Bronchial epithelial cell (primary cell): ENCODE results near the gene FAM83F. TPM values are rescaled to one million over a fixed set of nuclear protein-coding genes. Genes with fewer than 3 reads are reported as not detected.

Experiments used
- DNase-seq: peaks from one replicate; pipeline ENCODE4 v3.0.0-alpha.2; 2010; ENCODE audit warnings: low read depth
- FAIRE-seq: peaks from 2 replicates; lab custom pipeline; 2011; peaks lifted over from hg19 to GRCh38; lab: Jason Lieb, UNC
- H3K27me3 ChIP-seq: 2 replicates; pipeline ENCODE4 v1.5.1; 2011; ENCODE audit warnings: low read length; ENCODE audit not compliant: control insufficient read depth, insufficient read depth
- H3K36me3 ChIP-seq: 2 replicates; pipeline ENCODE4 v1.5.1; 2011; ENCODE audit warnings: low read length; ENCODE audit not compliant: control insufficient read depth, insufficient read depth
- H3K4me3 ChIP-seq: 2 replicates; pipeline ENCODE4 v1.5.1; 2011; ENCODE audit warnings: mild to moderate bottlenecking, low read depth, low read length, control low read depth
- CTCF ChIP-seq: IDR thresholded peaks from 2 replicates; pipeline ENCODE4 v1.5.1; 2011; ENCODE audit warnings: mild to moderate bottlenecking, moderate library complexity, low read length, control low read depth, inconsistent platforms; ENCODE audit not compliant: insufficient read depth, severe bottlenecking
- total RNA-seq: library from RNA; depleted of rRNA; stranded (reverse); fragments of >200 nt; gene quantifications from 2 replicates; pipeline ENCODE4 v1.2.1, GENCODE V29; 2014

Gene FAM83F
- total RNA-seq, 1 donor from 2014 or later, result 22.1 TPM

- DNase-seq, result no peak
- FAIRE-seq, result no peak
- TF ChIP-seq CTCF, result no peak
- Histone ChIP-seq H3K4me3 (no peak overlapping the region), H3K27me3 (no peaks in the 10 kb centered on the region), H3K36me3 (peaks cover 44% of the 10 kb centered on the region)
Measured at GRCh38 chr22:40026641-40027040, 31.9 kb downstream of the FAM83F start.

GRCh38 chr22:40027191-40028097, 32.7 kb downstream of the FAM83F start:
- TF ChIP-seq CTCF, result no peak
- no peak for DNase-seq
- FAIRE-seq, result peak; percentile 43
- Histone ChIP-seq H3K36me3 (peaks cover 47% of the 10 kb centered on the region), H3K27me3 (no peaks in the 10 kb centered on the region), H3K4me3 (no peak overlapping the region)

- FAIRE-seq (no peak), DNase-seq (no peak)
- Histone ChIP-seq H3K4me3 (no peak overlapping the region), H3K27me3 (no peaks in the 10 kb centered on the region), H3K36me3 (peaks cover 47% of the 10 kb centered on the region)
- TF ChIP-seq CTCF, result no peak
Measured at GRCh38 chr22:40028098-40028425, 33.3 kb downstream of the FAM83F start.

- H3K36me3 ChIP-seq, result peaks cover 42% of the 10 kb centered on the region
- no peaks in the 10 kb centered on the region for H3K27me3 ChIP-seq
- H3K4me3 ChIP-seq, result no peak overlapping the region
- TF ChIP-seq CTCF, result no peak
- no peak for FAIRE-seq
- DNase-seq, result no peak
Measured at GRCh38 chr22:40029189-40029890, 34.6 kb downstream of the FAM83F start.

- TF ChIP-seq CTCF, result no peak
- H3K36me3 ChIP-seq, result peaks cover 40% of the 10 kb centered on the region
Measured at GRCh38 chr22:40030026-40030757, 35.4 kb downstream of the FAM83F start.

More at GRCh38 chr22:40030026-40030757, 35.4 kb downstream of the FAM83F start:
- Histone ChIP-seq H3K27me3 (no peaks in the 10 kb centered on the region), H3K4me3 (no peak overlapping the region)
- FAIRE-seq (no peak), DNase-seq (no peak)
